Measurements from ENCODE around the gene FBXL19. TPM values are rescaled to one million over a fixed set of nuclear protein-coding genes. Genes with fewer than 3 reads are reported as not detected.

The FBXL19 gene
- total and polyA plus RNA-seq, 9 of the 15 experiments (the other 6 are each of a cell fraction or from before 2014, with no cell fraction given) = 0.13 to 48.0 (median 13.5) TPM; not detected in 1

GRCh38 chr16:30949650-30950515 is 26.5 kb downstream of the FBXL19 start (continued):
- TF ChIP-seq MGA (IDR thresholded peaks at IDR 0.05) (no peak), MTA1 (IDR thresholded peaks at IDR 0.05; ENCODE audit: borderline replicate concordance) (peak; percentile 63; the same call in 1 of the 2 replicates), ZNF79 (CRISPR knock-in tag; IDR thresholded peaks at IDR 0.05; ENCODE audit: low read depth) (no peak), POLR2H (tag; IDR thresholded peaks at IDR 0.05; ENCODE audit: low read depth) (peak; percentile 78), ZNF695 (CRISPR knock-in tag; IDR thresholded peaks at IDR 0.05) (no peak), ZNF324 (CRISPR knock-in tag; IDR thresholded peaks at IDR 0.05) (no peak; the same call in none of the 2 replicates), ZNF518B (CRISPR knock-in tag; IDR thresholded peaks at IDR 0.05) (no peak), MCM7 (IDR thresholded peaks at IDR 0.05) (no peak), HNRNPH1 (optimal IDR thresholded peaks at IDR 0.05; ENCODE audit: low read depth, low read length) (no peak), CAMTA2 (CRISPR knock-in tag; conservative IDR thresholded peaks at IDR 0.05) (no peak), ZNF583 (CRISPR knock-in tag; IDR thresholded peaks at IDR 0.05) (no peak), THRAP3 (IDR thresholded peaks at IDR 0.05; ENCODE audit: borderline replicate concordance) (peak; percentile 71; the same call in 1 of the 2 replicates), SMARCB1 (IDR thresholded peaks at IDR 0.05; ENCODE audit: insufficient read length, low read depth) (no peak)

Data from K562 (cell line).